CMK (cell line): ENCODE measurements around the gene FUOM.

Experiments used
- DNase-seq: peaks from one replicate; pipeline ENCODE4 v3.0.0-alpha.2; 2010; ENCODE audit warnings: low read depth

Gene FUOM

DNA sequence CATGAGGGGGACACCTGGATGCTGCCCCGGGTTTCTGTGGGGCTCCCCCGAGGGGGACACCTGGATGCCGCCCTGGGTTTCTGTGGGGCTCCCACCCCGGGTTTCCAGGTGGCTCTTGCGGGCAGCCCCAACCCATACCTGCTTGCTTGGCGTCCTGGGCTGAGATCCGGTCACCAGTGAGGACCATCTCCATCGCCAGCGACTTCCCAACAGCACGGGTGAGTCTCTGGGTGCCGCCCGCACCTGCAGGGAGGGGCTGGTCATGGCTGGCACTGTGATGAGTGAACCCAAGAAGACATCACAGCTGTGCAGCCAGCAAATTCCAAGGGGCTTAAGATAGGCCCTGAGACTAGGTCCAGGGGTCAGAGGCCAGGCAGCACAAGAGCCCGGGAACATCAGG, 8.9 kb upstream of the FUOM start:
- DNase-seq = no peak

DNA sequence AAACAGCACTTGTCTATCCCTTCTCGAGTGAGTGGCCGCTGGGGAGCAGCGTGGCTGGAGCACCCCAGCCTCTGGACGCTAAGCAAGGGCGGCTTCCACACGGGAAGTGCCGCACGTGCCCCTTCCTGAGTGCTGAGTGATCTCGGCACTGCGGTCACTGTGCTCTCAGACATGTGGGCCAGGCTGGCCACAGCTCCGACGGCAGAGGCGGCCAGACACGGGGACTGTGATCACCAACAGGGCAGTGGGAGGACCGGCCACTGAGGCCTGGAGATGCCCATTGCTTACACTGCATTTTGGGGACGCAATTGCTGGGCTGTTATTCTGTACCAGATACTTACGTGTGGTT, 8.3 kb upstream of the FUOM start:
- DNase-seq = no peak

GRCh38 chr10:133365461-133366129, 7.8 kb upstream of the FUOM start:
- no peak for DNase-seq

DNA sequence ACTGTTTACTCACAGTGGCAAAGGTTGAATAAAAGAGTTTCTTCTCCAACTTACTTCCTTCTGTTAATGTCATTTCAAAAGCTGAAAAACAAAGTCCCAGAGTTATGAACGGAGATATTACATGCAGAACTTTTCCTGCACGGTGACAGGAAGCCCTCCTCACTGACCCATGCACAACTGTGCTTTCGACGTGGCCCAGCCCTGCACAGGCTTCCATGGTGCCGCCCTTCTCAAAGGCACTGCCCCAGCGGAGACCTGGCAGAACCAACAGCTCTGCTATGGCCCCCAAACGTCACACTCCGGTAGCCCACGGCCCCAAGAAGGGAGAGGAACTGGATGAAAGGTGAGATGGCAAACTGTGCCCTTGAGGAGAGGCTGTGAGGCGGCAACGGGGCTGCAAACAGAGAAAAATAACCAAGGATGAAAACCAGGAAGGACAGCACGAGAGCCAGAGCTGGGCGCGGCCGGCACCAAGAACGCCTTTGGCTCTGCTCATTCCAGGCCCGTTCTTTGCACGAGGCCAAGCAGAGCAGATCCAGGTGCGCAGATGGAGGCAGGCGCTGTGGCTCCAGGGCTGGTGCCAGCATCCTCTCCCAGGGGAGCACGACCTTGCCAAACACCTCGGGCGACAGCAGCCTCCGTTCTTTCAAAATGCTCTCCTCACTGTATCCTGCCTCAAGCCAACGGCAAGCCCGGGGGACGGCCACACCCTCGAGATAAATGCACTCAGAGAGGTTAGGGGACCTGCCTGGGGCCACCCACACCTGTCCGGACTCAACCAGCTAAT, 7.0 kb upstream of the FUOM start:
- no peak for DNase-seq

GRCh38 chr10:133362846-133363245, 5.0 kb upstream of the FUOM start:
- no peak for DNase-seq

DNA sequence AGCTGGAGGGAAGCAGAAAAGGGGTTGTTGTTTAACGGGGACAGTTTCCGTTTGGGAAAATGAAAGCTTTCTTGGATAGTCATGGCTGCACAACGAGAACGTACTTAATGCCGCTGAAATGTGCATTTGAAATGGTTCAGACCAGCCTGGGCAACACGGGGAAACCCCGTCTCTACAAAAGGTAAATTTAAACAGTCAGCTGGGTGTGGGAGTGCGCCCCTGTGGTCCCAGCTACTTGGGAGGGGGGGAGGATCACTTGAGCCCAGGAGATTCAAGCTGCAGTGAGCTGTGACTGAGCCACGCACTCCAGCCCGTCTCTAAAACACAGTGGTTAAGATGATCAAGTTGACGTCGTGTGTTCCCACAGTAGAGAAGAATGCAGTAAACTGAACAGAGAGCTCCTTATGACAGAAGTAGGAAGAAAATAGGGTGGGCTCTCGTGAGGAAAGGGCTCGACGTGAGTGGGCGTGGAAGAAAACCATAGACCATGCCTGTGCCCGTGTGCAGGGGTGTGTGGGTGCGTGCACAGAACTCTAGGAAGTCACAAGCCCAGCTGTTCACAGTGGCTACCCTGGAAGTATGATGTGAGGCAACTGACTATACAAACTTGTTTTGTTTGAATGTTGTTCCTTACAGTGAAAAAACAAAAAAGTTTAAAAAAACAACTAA, 4.1 kb upstream of the FUOM start:
- DNase-seq = no peak

GRCh38 chr10:133361227-133361626, 3.4 kb upstream of the FUOM start:
- no peak for DNase-seq

- DNase-seq = no peak
Observed at GRCh38 chr10:133359972-133360610, 2.3 kb upstream of the FUOM start.

DNA sequence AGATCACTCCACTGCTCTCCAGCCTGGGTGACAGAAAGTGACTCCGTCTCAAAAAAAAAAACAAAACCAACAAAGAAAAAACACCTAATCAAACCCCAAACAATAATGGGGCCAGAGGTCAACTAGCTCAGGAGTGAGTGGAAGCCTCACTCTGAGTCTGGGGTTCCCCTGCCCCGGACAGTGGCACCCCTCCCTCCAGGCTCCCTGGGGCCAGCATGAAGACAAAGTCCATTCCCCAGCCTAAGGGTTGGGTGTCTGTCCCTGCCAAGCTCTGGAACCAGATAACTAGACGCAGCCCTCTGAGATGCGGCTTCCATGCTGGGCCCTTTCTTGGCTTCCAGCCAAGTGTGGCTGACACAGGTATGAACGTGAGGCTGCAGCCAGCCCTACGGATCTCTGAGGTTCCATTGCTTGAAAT, 1.7 kb upstream of the FUOM start:
- no peak for DNase-seq

GRCh38 chr10:133358925-133359310, 1.1 kb upstream of the FUOM start:
- no peak for DNase-seq

- DNase-seq = no peak
Observed at GRCh38 chr10:133358162-133358924, 524 bp upstream of the FUOM start.

GRCh38 chr10:133356549-133357284, 1.1 kb downstream of the FUOM start:
- no peak for DNase-seq

DNA sequence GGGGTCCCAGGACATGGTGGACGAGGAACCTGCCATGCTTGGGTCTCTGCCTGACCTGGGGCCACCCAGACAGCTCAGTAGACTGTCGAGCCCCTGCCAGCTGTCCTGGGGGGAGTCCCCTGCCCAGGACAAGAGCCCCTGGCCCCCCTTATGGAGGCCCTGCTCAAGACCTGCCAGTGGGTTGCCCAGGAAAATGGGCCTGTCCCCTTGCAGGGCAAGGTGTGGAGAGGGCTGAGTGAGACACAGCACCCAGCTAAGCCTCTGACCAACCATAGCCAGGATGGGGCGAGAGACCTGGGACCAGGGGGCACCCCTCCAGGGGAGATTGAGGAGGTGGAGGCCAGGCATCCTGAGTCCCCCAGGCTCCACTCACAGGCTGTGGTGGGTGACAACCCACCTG, 1.8 kb downstream of the FUOM start:
- no peak for DNase-seq

- no peak for DNase-seq
Observed at GRCh38 chr10:133355266-133355665, 2.6 kb downstream of the FUOM start.

DNA sequence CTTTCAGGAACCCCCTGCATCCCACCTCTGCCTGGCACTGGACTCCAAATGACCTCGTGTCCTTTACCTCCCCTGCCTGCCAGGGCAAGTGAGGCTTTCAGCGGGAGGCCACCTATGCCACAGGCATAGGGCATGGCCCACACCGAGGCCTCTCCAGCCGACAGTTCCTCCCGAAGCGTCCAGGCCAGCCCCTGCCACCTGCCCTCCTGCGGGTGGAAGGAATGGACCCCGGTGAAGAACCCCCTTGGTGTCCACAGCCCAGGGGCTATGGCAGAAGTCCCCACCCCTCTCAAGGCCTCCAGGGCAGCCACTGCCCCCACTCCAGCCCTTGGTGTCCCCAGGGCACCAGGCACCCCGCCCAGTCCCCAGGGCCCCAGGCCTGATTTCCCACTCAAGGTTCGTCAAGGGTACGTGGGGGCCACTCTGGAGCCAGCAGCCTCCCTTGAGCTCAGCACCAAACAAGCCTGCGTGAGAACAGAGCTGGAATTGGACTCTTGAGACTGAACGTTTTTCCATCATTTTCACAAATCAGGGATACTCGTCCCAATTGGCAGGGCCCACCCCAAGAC, 3.1 kb downstream of the FUOM start:
- DNase-seq = no peak

GRCh38 chr10:133353988-133354605, 3.7 kb downstream of the FUOM start:
- no peak for DNase-seq

- no peak for DNase-seq
Observed at GRCh38 chr10:133353202-133353959, 4.4 kb downstream of the FUOM start.

DNA sequence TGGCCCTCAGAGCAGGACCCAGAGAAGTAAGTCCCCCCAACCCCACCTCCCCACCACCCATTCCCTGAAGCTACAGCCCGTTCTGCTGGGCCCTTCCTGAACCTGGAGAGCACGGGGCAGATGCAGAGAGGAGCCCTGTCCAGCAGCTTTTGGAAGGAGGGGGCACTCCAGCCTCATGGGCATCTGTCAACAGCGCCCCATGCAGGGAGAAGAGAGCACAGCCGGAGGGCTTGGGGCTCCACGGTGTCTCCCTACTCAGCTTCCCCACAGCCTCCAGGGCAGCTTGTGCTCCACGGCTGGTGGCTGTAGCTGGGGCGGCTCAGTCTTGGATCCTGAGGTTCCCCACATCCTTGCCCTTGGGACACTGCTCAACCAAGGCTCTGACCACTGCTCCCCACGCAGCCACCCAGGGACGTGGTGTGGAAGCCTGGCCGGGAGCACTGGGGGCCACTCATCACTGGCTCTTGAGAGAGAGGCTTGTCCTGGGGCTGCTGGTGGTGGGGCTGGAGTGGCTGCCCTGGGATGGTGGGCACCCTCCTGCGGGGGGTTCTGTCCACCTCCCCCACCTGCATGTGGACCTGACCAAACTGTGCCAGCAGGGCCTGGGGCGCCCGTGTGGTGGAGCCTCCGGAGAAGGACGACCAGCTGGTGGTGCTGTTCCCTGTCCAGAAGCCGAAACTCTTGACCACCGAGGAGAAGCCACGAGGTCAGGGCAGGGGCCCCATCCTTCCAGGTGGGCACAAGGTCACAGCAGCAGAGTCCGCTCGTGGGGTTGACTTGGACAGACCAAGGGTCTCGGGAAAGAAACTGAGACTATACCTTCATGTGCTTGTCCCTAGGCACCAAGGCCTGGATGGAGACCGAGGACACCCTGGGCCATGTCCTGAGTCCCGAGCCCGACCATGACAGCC, 6.2 kb downstream of the FUOM start:
- DNase-seq = no peak

GRCh38 chr10:133350950-133351329, 6.9 kb downstream of the FUOM start:
- no peak for DNase-seq
